Measurements from ENCODE around the gene GBP7.

GRCh38 chr1:89211035-89211634 lies 35.3 kb upstream of the GBP7 start:
- TF ChIP-seq POLR2A (IDR thresholded peaks at IDR 0.05), result no peak
- TF ChIP-seq, protein P1, sequence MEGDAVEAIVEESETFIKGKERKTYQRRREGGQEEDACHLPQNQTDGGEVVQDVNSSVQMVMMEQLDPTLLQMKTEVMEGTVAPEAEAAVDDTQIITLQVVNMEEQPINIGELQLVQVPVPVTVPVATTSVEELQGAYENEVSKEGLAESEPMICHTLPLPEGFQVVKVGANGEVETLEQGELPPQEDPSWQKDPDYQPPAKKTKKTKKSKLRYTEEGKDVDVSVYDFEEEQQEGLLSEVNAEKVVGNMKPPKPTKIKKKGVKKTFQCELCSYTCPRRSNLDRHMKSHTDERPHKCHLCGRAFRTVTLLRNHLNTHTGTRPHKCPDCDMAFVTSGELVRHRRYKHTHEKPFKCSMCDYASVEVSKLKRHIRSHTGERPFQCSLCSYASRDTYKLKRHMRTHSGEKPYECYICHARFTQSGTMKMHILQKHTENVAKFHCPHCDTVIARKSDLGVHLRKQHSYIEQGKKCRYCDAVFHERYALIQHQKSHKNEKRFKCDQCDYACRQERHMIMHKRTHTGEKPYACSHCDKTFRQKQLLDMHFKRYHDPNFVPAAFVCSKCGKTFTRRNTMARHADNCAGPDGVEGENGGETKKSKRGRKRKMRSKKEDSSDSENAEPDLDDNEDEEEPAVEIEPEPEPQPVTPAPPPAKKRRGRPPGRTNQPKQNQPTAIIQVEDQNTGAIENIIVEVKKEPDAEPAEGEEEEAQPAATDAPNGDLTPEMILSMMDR (IDR thresholded peaks at IDR 0.05), result no peak
